Left ventricle myocardium inferior (tissue), 1 donor: ENCODE measurements around the gene IGF2R. TPM values are rescaled to one million over a fixed set of nuclear protein-coding genes. Genes with fewer than 3 reads are reported as not detected.

Experiments
- DNase-seq: peaks from one replicate; pipeline ENCODE4 v3.0.0-alpha.2; 2020
- H3K27ac ChIP-seq: fragments of 200-600 bp; replicated peaks from 2 replicates; pipeline ENCODE4 v1.8.0; 2021
- H3K27me3 ChIP-seq: fragments of 200-600 bp; 2 replicates; pipeline ENCODE4 v1.8.0; 2021; ENCODE audit warnings: low read depth
- H3K36me3 ChIP-seq: fragments of 200-600 bp; 2 replicates; pipeline ENCODE4 v1.8.0; 2021
- H3K4me1 ChIP-seq: fragments of 200-600 bp; 2 replicates; pipeline ENCODE4 v1.8.0; 2021
- H3K4me3 ChIP-seq: fragments of 200-600 bp; 2 replicates; pipeline ENCODE4 v1.8.0; 2021; ENCODE audit warnings: mild to moderate bottlenecking, moderate library complexity
- H3K9me3 ChIP-seq: fragments of 200-600 bp; replicated peaks from 2 replicates; pipeline ENCODE4 v1.8.0; 2021
- intact Hi-C: fragments of 100-400 bp; cut with micrococcal nuclease; formaldehyde crosslinking; loops from one replicate; pipeline ENCODE4 v1.11.0; 2022
- total RNA-seq: library from RNA; stranded (reverse); fragmentation: NEBNext Ultra II Directional; extraction: Animal tissue kit (Norgen Biotek cat#: 25700); gene quantifications from one replicate; pipeline ENCODE4 v1.2.1, GENCODE V29; 2021
- TF ChIP-seq, protein P1 (sequence below): fragments of 200-600 bp; IDR thresholded peaks from 2 replicates; pipeline ENCODE4 v1.8.0; 2021; ENCODE audit warnings: antibody characterized with exemption, mild to moderate bottlenecking, borderline replicate concordance
- donor health status: DM: no; HTN: yes; CAD: no; lungs with severe emphysema.

The IGF2R gene
- total RNA-seq, 1 donor from 2014 or later = 66.8 TPM

DNA sequence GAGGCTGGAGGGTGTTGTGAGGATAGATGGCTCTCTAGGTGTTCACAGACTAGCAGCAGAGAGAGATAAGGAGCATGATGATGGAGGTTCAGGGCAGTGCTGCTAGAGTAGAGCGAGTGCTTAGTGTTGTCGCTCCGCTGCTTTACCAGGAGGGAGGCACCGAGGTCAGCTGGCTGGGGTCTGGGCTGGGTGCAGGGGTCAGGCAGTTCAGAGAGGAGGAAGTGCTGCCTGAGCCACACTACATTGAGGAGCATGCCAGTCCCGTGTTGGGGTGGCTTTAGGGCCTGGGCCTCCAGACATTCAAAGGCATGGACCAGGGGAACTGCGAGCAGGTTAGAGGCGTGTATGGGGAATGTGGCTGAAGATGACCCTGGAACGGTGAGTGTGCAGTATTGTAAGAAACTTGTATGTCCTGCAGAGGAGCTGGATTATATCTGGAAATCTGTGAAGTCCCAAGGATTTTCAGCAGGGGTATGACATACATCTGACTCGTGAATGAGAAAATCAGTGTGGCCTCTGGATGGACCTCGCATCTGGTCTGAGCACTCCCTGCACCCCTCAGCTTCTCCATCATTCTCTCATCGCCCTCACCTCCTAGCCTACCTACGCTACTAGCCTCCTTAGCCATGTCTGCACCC is 66.9 kb downstream of the IGF2R start:
- Histone ChIP-seq H3K4me3 (no peak overlapping the region), H3K4me1 (peaks cover 49% of the 10 kb centered on the region), H3K27me3 (no peaks in the 10 kb centered on the region), H3K9me3 (no peaks in the 10 kb centered on the region), H3K36me3 (peaks cover 55% of the 10 kb centered on the region), H3K27ac (peak overlapping the region; percentile 65)
- intact Hi-C loops = loop anchor here (10.0 kb wide), 1 partner anchor 51 kb away; no protein-coding TSS in a partner anchor
- TF ChIP-seq, protein P1, sequence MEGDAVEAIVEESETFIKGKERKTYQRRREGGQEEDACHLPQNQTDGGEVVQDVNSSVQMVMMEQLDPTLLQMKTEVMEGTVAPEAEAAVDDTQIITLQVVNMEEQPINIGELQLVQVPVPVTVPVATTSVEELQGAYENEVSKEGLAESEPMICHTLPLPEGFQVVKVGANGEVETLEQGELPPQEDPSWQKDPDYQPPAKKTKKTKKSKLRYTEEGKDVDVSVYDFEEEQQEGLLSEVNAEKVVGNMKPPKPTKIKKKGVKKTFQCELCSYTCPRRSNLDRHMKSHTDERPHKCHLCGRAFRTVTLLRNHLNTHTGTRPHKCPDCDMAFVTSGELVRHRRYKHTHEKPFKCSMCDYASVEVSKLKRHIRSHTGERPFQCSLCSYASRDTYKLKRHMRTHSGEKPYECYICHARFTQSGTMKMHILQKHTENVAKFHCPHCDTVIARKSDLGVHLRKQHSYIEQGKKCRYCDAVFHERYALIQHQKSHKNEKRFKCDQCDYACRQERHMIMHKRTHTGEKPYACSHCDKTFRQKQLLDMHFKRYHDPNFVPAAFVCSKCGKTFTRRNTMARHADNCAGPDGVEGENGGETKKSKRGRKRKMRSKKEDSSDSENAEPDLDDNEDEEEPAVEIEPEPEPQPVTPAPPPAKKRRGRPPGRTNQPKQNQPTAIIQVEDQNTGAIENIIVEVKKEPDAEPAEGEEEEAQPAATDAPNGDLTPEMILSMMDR = no peak
- DNase-seq = no peak

DNA sequence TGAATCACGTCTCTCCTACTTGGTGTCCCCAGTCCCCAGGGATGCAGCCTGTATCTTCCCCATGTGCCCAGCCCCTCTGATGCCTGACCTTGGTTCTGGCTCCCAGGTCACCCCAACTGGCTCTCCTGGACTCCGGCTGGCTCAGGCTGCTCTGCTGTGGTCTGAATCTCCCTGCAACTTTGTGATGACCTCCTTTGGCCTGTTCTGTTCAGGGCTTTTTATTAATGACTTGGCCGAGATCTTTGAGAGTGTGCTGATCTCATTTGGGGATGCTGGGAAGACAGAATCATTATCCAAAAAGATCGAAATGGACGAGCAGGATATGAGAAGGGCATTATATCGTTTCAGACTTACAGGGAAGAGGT is 67.4 kb downstream of the IGF2R start:
- TF ChIP-seq, protein P1 = no peak
- DNase-seq = no peak
- H3K4me3 ChIP-seq = no peak overlapping the region
- H3K9me3 ChIP-seq = no peaks in the 10 kb centered on the region
- no peaks in the 10 kb centered on the region for H3K27me3 ChIP-seq
- peaks cover 59% of the 10 kb centered on the region for H3K36me3 ChIP-seq
- intact Hi-C loops = loop anchor here (10.0 kb wide), 1 partner anchor 52 kb away; no protein-coding TSS in a partner anchor
- H3K27ac ChIP-seq = peak overlapping the region; percentile 65
- H3K4me1 ChIP-seq = peaks cover 47% of the 10 kb centered on the region

GRCh38 chr6:160036790-160037206 is 67.9 kb downstream of the IGF2R start:
- H3K4me1 ChIP-seq = peaks cover 49% of the 10 kb centered on the region
- H3K27ac ChIP-seq = peak overlapping the region; percentile 65
- H3K27me3 ChIP-seq = no peaks in the 10 kb centered on the region
- H3K4me3 ChIP-seq = no peak overlapping the region
- peak; percentile 38 for DNase-seq
- intact Hi-C loops = loop anchor here (10.0 kb wide), 1 partner anchor 52 kb away; no protein-coding TSS in a partner anchor
- TF ChIP-seq, protein P1 = no peak
- H3K36me3 ChIP-seq = peaks cover 58% of the 10 kb centered on the region
- H3K9me3 ChIP-seq = no peaks in the 10 kb centered on the region

DNA sequence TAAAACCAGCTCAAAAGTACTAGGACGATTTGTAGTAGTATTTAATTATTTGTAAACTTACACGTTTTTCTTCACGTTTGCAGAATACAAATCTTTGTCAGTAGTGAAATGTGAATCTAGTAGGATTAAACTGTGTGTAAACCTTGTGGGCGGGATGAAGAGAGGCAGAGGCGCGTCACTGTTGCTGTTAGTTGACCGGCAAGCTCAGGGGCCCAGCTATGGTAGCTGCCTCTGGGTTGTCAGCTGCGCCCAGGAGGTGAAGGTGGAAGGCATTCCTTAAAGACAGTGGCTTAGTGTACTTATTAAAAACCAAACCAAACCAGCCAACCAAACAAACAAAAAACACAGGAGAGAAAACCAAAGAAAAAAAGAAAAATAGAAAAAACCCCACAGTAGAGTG is 69.6 kb downstream of the IGF2R start:
- intact Hi-C loops = loop anchor here (10.0 kb wide), 1 partner anchor 54 kb away; no protein-coding TSS in a partner anchor

DNA sequence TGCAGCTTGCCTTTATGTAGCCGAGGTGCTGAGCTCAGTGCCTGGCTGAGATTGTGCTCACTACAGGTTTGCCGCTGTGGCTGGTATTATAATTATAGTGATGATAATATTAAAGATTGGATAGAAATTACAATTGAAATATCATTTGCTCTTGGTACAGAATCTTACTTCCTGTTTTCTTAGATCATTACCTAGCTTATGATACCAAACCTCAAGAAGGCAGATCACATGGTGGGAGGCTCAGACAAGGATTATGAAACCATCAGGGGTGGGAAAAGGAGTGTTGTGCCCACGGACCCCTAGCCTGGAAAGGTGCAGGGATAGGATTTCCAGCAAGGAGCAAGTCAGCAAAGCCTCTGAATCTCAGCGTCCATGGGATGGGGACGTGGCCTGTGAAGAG is 70.6 kb downstream of the IGF2R start:
- no peak for DNase-seq
- Histone ChIP-seq H3K9me3 (no peaks in the 10 kb centered on the region), H3K27ac (no peak overlapping the region), H3K27me3 (no peaks in the 10 kb centered on the region), H3K4me3 (no peak overlapping the region), H3K36me3 (peaks cover 60% of the 10 kb centered on the region), H3K4me1 (peaks cover 63% of the 10 kb centered on the region)
- TF ChIP-seq, protein P1 = no peak
- intact Hi-C loops = loop anchor here (10.0 kb wide), 1 partner anchor 55 kb away; no protein-coding TSS in a partner anchor

More for the DNA sequence above, 69.6 kb downstream of the IGF2R start:
- peaks cover 61% of the 10 kb centered on the region for H3K36me3 ChIP-seq
- no peaks in the 10 kb centered on the region for H3K9me3 ChIP-seq
- no peaks in the 10 kb centered on the region for H3K27me3 ChIP-seq
- H3K4me3 ChIP-seq = no peak overlapping the region
- TF ChIP-seq, protein P1 = no peak
- H3K4me1 ChIP-seq = peaks cover 56% of the 10 kb centered on the region
- no peak for DNase-seq
- no peak overlapping the region for H3K27ac ChIP-seq
